Measurements from ENCODE around the gene GSK3A.
"Not testable (repeated sequence)": the region's sequence is repeated elsewhere in the genome, so short reads cannot be mapped to it uniquely, and the experiment has no call there.

The GSK3A gene

GRCh38 chr19:42268704-42269477, 26.5 kb upstream of the GSK3A start, which contains the start of gene CIC:
CIC (plus strand) TSS chr19:42269252; CDS start chr19:42271784, 2,532 bp downstream.
- DNase-seq (ENCODE audit: low read depth): peak; percentile 100

- DNase-seq (ENCODE audit: low read depth): peak; percentile 99
These were observed 25.8 kb upstream of the GSK3A start for GRCh38 chr19:42268142-42268703.

GRCh38 chr19:42267644-42268141, 25.3 kb upstream of the GSK3A start:
- DNase-seq (ENCODE audit: low read depth): no peak

GRCh38 chr19:42266928-42267603, 24.7 kb upstream of the GSK3A start:
- not testable (repeated sequence) for DNase-seq (ENCODE audit: low read depth)

GRCh38 chr19:42266105-42266504, 23.7 kb upstream of the GSK3A start:
- not testable (repeated sequence) for DNase-seq (ENCODE audit: low read depth)

GRCh38 chr19:42261763-42262162, 19.4 kb upstream of the GSK3A start:
- no peak for DNase-seq (ENCODE audit: low read depth)

- DNase-seq (ENCODE audit: low read depth): not testable (repeated sequence)
These were observed 15.4 kb upstream of the GSK3A start for GRCh38 chr19:42257842-42258241.

- DNase-seq (ENCODE audit: low read depth): no peak
These were observed 13.7 kb upstream of the GSK3A start for GRCh38 chr19:42255766-42256745.

- DNase-seq (ENCODE audit: low read depth): peak; percentile 78
These were observed 12.7 kb upstream of the GSK3A start, which contains the start of gene ERF for GRCh38 chr19:42254850-42255765. ERF (minus strand) TSS chr19:42255128; CDS start chr19:42254999, 129 bp downstream.

- DNase-seq (ENCODE audit: low read depth): no peak
These were observed 11.9 kb upstream of the GSK3A start for GRCh38 chr19:42254089-42254849.

GRCh38 chr19:42253245-42254088, 11.1 kb upstream of the GSK3A start:
- DNase-seq (ENCODE audit: low read depth): no peak

GRCh38 chr19:42252365-42253244, 10.2 kb upstream of the GSK3A start:
- DNase-seq (ENCODE audit: low read depth): no peak

- DNase-seq (ENCODE audit: low read depth): no peak
These were observed 9.4 kb upstream of the GSK3A start for GRCh38 chr19:42251572-42252358.

- no peak for DNase-seq (ENCODE audit: low read depth)
These were observed 8.5 kb upstream of the GSK3A start for GRCh38 chr19:42250666-42251531.

GRCh38 chr19:42250183-42250665, 7.8 kb upstream of the GSK3A start:
- DNase-seq (ENCODE audit: low read depth): no peak

GRCh38 chr19:42249769-42250168, 7.4 kb upstream of the GSK3A start:
- DNase-seq (ENCODE audit: low read depth): no peak

All from GM04504 (cell line).